ENCODE data around the gene LRP1.

The LRP1 gene

GRCh38 chr12:57157588-57158173, 29.4 kb downstream of the LRP1 start:
- DNase-seq, result peak; percentile 83 to 84

GRCh38 chr12:57158186-57158585, 29.9 kb downstream of the LRP1 start:
- no peak for DNase-seq

- DNase-seq, result no peak
Observed at GRCh38 chr12:57158665-57159064, 30.4 kb downstream of the LRP1 start.

- peak; percentile 11 to 34 for DNase-seq
Observed at GRCh38 chr12:57159311-57159710, 31.0 kb downstream of the LRP1 start.

GRCh38 chr12:57160040-57160439, 31.8 kb downstream of the LRP1 start:
- no peak for DNase-seq

- no peak for DNase-seq
Observed at GRCh38 chr12:57160741-57161140, 32.5 kb downstream of the LRP1 start.

- DNase-seq, result no peak
Observed at GRCh38 chr12:57161491-57161890, 33.2 kb downstream of the LRP1 start.

GRCh38 chr12:57162553-57163125, 34.4 kb downstream of the LRP1 start:
- DNase-seq, result peak; percentile 46 to 70

- no peak for DNase-seq
Observed at GRCh38 chr12:57164454-57164853, 36.2 kb downstream of the LRP1 start.

- DNase-seq, result no peak
Observed at GRCh38 chr12:57164966-57165625, 36.8 kb downstream of the LRP1 start.

- DNase-seq, result no peak
Observed at GRCh38 chr12:57165741-57166140, 37.5 kb downstream of the LRP1 start.

- no peak for DNase-seq
Observed at GRCh38 chr12:57166971-57167371, 38.7 kb downstream of the LRP1 start.

- DNase-seq, result no peak
Observed at GRCh38 chr12:57168058-57168457, 39.8 kb downstream of the LRP1 start.

- no peak for DNase-seq
Observed at GRCh38 chr12:57169046-57169795, 40.9 kb downstream of the LRP1 start.

GRCh38 chr12:57169969-57170368, 41.7 kb downstream of the LRP1 start:
- DNase-seq, result no peak

- no peak for DNase-seq
Observed at GRCh38 chr12:57170408-57170807, 42.1 kb downstream of the LRP1 start.

- DNase-seq, result no peak
Observed at GRCh38 chr12:57170927-57171326, 42.6 kb downstream of the LRP1 start.

- DNase-seq, result no peak
Observed at GRCh38 chr12:57171668-57172067, 43.4 kb downstream of the LRP1 start.

- peak in 1 of 2 donors; percentile 24 for DNase-seq
Observed at GRCh38 chr12:57173089-57173488, 44.8 kb downstream of the LRP1 start.

- DNase-seq, result no peak
Observed at GRCh38 chr12:57173683-57174082, 45.4 kb downstream of the LRP1 start.

GRCh38 chr12:57175428-57176138, 47.3 kb downstream of the LRP1 start:
- DNase-seq, result peak; percentile 75 to 77

GRCh38 chr12:57176139-57176477, 47.8 kb downstream of the LRP1 start:
- DNase-seq, result no peak

GRCh38 chr12:57176846-57177245, 48.6 kb downstream of the LRP1 start:
- no peak for DNase-seq
